ENCODE data around the gene CSNK1D. TPM values are rescaled to one million over a fixed set of nuclear protein-coding genes. Genes with fewer than 3 reads are reported as not detected.

CSNK1D gene
- total and polyA plus RNA-seq, 10 of the 15 experiments (the other 5 are each of a cell fraction or from before 2014, with no cell fraction given): 5.7 to 105 (median 58.1) TPM

DNA sequence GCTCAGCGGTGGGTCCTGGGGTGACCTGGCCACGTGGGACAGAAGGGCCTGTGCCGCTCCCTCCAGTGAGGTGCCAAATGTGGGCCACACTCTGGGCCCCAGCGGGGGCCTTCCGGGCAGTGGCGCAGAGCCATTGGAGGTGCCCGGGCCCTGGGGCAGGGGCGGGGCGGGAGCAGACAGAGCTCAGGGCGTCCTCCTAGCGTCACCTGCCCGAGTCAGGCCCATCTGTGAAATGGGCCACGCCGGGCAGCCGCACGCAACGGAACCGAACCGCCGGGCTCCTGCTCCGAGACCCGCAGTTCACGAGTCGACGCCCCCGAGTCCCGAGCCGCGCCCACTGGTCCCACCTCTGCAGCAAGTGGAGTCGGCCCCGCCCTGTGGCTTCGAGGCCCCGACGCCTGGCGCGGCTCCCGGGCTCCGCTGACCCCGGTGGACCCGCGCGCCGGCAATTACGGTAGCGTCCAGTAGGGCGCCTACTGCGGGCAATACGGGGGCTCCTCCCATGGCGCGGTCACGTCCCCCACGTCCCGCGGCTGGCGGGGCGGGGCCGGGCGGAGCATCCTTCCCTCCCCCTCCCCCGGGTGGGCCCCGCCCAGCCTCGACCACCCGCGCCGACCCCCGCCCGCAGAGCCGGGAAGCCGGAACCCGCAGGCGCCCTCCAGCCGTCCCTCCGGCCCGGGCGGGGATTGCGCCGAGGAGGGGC lies 42.7 kb downstream of the CSNK1D start (continued):
- TF ChIP-seq, protein P1, sequence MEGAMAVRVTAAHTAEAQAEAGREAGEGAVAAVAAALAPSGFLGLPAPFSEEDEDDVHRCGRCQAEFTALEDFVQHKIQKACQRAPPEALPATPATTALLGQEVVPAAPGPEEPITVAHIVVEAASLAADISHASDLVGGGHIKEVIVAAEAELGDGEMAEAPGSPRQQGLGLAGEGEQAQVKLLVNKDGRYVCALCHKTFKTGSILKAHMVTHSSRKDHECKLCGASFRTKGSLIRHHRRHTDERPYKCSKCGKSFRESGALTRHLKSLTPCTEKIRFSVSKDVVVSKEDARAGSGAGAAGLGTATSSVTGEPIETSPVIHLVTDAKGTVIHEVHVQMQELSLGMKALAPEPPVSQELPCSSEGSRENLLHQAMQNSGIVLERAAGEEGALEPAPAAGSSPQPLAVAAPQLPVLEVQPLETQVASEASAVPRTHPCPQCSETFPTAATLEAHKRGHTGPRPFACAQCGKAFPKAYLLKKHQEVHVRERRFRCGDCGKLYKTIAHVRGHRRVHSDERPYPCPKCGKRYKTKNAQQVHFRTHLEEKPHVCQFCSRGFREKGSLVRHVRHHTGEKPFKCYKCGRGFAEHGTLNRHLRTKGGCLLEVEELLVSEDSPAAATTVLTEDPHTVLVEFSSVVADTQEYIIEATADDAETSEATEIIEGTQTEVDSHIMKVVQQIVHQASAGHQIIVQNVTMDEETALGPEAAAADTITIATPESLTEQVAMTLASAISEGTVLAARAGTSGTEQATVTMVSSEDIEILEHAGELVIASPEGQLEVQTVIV (IDR thresholded peaks at IDR 0.05; ENCODE audit: borderline replicate concordance, partially characterized antibody): no peak
- TF ChIP-seq LARP7 (IDR thresholded peaks at IDR 0.05) (peak; percentile 65; the same call in 1 of the 2 replicates), FOS (IDR thresholded peaks at IDR 0.05; ENCODE audit: borderline replicate concordance, extremely low read depth, insufficient read length) (no peak), MAX (IDR thresholded peaks at IDR 0.05; ENCODE audit: low read depth, low read length) (peak; percentile 38; the same call in 1 of the 2 replicates), POLR2AphosphoS5 (IDR thresholded peaks at IDR 0.05; ENCODE audit: low read length) (no peak), YY1 (IDR thresholded peaks at IDR 0.05; ENCODE audit: low read depth, low read length) (peak; percentile 89), DPF2 (IDR thresholded peaks at IDR 0.05) (peak; percentile 73), NFXL1 (IDR thresholded peaks at IDR 0.05; ENCODE audit: borderline replicate concordance) (no peak), POLR2AphosphoS2 (IDR thresholded peaks at IDR 0.05; ENCODE audit: low read depth, low read length) (peak; percentile 40; the same call in 1 of the 2 replicates), IKZF1 (conservative IDR thresholded peaks at IDR 0.05) (peak; percentile 46; the same call in 1 of the 2 replicates), KAT2A (conservative IDR thresholded peaks at IDR 0.05; ENCODE audit: control insufficient read depth, low read depth, low read length) (no peak), BCL11A (IDR thresholded peaks at IDR 0.05; ENCODE audit: low read depth, low read length) (no peak), SIN3A (IDR thresholded peaks at IDR 0.05; ENCODE audit: low read depth, low read length) (0 out of 2 replicates have a peak, but pooled peaks have one; percentile 32), NR2C2 (IDR thresholded peaks at IDR 0.05; ENCODE audit: borderline replicate concordance, control insufficient read depth, insufficient read length, low read depth) (no peak), SMARCA5 (IDR thresholded peaks at IDR 0.05) (peak; percentile 78)
- TF ChIP-seq, protein P2, sequence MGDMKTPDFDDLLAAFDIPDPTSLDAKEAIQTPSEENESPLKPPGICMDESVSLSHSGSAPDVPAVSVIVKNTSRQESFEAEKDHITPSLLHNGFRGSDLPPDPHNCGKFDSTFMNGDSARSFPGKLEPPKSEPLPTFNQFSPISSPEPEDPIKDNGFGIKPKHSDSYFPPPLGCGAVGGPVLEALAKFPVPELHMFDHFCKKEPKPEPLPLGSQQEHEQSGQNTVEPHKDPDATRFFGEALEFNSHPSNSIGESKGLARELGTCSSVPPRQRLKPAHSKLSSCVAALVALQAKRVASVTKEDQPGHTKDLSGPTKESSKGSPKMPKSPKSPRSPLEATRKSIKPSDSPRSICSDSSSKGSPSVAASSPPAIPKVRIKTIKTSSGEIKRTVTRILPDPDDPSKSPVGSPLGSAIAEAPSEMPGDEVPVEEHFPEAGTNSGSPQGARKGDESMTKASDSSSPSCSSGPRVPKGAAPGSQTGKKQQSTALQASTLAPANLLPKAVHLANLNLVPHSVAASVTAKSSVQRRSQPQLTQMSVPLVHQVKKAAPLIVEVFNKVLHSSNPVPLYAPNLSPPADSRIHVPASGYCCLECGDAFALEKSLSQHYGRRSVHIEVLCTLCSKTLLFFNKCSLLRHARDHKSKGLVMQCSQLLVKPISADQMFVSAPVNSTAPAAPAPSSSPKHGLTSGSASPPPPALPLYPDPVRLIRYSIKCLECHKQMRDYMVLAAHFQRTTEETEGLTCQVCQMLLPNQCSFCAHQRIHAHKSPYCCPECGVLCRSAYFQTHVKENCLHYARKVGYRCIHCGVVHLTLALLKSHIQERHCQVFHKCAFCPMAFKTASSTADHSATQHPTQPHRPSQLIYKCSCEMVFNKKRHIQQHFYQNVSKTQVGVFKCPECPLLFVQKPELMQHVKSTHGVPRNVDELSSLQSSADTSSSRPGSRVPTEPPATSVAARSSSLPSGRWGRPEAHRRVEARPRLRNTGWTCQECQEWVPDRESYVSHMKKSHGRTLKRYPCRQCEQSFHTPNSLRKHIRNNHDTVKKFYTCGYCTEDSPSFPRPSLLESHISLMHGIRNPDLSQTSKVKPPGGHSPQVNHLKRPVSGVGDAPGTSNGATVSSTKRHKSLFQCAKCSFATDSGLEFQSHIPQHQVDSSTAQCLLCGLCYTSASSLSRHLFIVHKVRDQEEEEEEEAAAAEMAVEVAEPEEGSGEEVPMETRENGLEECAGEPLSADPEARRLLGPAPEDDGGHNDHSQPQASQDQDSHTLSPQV (IDR thresholded peaks at IDR 0.05): 0 out of 2 replicates have a peak, but pooled peaks have one; percentile 29
- TF ChIP-seq, protein P3, sequence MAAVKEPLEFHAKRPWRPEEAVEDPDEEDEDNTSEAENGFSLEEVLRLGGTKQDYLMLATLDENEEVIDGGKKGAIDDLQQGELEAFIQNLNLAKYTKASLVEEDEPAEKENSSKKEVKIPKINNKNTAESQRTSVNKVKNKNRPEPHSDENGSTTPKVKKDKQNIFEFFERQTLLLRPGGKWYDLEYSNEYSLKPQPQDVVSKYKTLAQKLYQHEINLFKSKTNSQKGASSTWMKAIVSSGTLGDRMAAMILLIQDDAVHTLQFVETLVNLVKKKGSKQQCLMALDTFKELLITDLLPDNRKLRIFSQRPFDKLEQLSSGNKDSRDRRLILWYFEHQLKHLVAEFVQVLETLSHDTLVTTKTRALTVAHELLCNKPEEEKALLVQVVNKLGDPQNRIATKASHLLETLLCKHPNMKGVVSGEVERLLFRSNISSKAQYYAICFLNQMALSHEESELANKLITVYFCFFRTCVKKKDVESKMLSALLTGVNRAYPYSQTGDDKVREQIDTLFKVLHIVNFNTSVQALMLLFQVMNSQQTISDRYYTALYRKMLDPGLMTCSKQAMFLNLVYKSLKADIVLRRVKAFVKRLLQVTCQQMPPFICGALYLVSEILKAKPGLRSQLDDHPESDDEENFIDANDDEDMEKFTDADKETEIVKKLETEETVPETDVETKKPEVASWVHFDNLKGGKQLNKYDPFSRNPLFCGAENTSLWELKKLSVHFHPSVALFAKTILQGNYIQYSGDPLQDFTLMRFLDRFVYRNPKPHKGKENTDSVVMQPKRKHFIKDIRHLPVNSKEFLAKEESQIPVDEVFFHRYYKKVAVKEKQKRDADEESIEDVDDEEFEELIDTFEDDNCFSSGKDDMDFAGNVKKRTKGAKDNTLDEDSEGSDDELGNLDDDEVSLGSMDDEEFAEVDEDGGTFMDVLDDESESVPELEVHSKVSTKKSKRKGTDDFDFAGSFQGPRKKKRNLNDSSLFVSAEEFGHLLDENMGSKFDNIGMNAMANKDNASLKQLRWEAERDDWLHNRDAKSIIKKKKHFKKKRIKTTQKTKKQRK (IDR thresholded peaks at IDR 0.05; ENCODE audit: low read depth, low read length): no peak
- TF ChIP-seq, protein P4, sequence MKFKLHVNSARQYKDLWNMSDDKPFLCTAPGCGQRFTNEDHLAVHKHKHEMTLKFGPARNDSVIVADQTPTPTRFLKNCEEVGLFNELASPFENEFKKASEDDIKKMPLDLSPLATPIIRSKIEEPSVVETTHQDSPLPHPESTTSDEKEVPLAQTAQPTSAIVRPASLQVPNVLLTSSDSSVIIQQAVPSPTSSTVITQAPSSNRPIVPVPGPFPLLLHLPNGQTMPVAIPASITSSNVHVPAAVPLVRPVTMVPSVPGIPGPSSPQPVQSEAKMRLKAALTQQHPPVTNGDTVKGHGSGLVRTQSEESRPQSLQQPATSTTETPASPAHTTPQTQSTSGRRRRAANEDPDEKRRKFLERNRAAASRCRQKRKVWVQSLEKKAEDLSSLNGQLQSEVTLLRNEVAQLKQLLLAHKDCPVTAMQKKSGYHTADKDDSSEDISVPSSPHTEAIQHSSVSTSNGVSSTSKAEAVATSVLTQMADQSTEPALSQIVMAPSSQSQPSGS (IDR thresholded peaks at IDR 0.05; ENCODE audit: low read length): no peak

All from GM12878 (cell line).